ENCODE results near the gene KRT71. TPM values are rescaled to one million over a fixed set of nuclear protein-coding genes. Genes with fewer than 3 reads are reported as not detected.

The KRT71 gene
- total RNA-seq, 1 experiment from 2014 or later, result not detected

- in situ Hi-C loops (cut with HindIII; ENCODE audit: low pct_unique_long_range_greater_than_20kb, low sequenced_read_pairs), result no loop called here
Observed at GRCh38 chr12:52528641-52529143, 24.3 kb downstream of the KRT71 start.

DNA sequence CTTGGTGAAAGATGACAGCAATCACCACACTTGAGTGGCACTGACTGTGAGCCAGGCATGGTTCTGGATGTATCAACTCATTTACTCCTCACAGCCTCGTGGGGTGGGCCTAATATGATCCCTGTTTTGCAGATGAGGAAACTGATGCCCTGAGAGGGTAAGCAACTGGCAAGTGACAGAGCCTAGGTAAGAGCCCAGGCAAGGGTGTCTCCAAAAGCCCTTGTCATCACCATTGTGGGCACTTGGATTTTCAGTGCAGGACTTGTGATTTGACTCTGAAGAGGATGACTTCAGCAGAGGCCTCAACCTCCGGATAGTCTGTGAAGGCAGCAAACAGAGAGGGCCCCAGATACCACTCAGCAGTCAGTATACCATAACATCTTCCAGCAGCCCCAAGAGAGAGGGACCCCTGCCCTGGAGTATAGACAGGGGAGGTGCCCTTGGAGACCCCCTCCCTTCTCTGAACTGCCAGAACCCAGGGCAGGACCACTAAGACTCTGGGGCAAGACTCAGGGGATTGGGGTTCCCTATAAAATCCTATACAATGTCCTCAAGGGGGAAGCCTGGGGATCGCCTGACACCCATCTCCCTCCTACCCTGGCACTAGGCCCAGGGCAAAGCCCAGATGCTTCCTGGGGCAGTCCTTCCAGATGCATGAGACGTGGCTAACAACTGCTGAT lies 25.7 kb downstream of the KRT71 start:
- no peak for DNase-seq (ENCODE audit: low read depth, low spot score)
- in situ Hi-C loops (cut with HindIII; ENCODE audit: low pct_unique_long_range_greater_than_20kb, low sequenced_read_pairs), result no loop called here

More at GRCh38 chr12:52528641-52529143, 24.3 kb downstream of the KRT71 start:
- no peak for DNase-seq (ENCODE audit: low read depth, low spot score)

DNA sequence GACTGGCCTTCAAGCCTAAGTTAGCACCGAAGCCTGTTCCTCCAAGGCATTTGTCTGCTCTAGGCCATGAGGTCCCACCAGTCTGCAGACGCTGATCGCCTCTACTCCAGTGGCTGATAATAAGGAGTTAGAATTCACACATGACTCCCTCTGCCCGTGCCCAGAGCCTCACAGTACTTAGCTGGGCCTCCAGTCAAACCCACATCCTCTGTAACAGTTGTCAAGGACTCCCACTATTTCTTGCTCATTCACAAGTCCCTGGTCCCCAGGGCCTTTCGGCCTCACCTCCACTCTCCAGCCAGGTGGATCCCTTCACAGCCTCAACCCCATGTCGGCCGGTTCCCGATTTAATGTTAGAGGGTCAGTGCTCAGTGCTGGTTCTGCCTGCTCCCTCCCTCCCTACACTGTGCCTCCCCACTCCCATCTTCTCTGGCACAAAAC lies 26.4 kb downstream of the KRT71 start:
- no peak for DNase-seq (ENCODE audit: low read depth, low spot score)
- in situ Hi-C loops (cut with HindIII; ENCODE audit: low pct_unique_long_range_greater_than_20kb, low sequenced_read_pairs), result no loop called here

GRCh38 chr12:52525661-52526499 lies 27.1 kb downstream of the KRT71 start:
- in situ Hi-C loops (cut with HindIII; ENCODE audit: low pct_unique_long_range_greater_than_20kb, low sequenced_read_pairs), result no loop called here
- no peak for DNase-seq (ENCODE audit: low read depth, low spot score)

DNA sequence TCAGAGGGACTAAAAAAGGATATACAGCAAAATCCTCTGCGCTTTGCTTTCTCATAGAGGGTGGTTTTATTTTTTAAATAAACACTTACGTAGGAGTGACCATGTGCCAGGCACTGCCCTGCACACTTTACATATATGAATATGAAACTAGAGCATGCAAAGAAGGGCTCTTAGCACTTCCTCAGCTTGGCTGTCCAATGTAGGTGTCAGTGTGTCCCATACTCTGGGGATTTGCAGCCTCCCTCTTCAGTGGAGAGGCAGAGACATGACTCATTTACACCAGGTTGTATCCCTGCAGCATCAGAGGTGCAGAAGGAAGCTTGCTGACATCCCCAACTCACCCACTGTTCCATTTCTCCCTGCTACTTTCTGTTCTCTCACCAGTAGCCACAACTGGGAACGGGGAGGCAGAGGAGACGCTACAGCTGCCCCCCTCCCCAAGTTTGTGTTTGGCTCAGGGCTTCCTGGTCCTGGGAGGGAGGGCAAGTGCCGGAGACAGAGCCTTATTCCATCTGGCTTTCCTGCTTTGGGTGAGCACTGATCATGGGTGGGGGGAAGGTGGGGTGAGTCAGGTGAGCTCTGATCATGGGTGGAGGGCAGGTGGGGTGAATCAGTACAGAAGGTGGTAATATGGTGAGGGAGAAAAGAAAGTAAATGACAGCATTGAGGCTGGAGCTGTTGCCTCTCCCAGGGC lies 27.9 kb downstream of the KRT71 start:
- DNase-seq (ENCODE audit: low read depth, low spot score), result no peak
- in situ Hi-C loops (cut with HindIII; ENCODE audit: low pct_unique_long_range_greater_than_20kb, low sequenced_read_pairs), result no loop called here

GRCh38 chr12:52524241-52524897 lies 28.6 kb downstream of the KRT71 start:
- DNase-seq (ENCODE audit: low read depth, low spot score), result no peak
- in situ Hi-C loops (cut with HindIII; ENCODE audit: low pct_unique_long_range_greater_than_20kb, low sequenced_read_pairs), result no loop called here

- in situ Hi-C loops (cut with HindIII; ENCODE audit: low pct_unique_long_range_greater_than_20kb, low sequenced_read_pairs), result no loop called here
Observed at GRCh38 chr12:52523824-52524223, 29.1 kb downstream of the KRT71 start.

DNA sequence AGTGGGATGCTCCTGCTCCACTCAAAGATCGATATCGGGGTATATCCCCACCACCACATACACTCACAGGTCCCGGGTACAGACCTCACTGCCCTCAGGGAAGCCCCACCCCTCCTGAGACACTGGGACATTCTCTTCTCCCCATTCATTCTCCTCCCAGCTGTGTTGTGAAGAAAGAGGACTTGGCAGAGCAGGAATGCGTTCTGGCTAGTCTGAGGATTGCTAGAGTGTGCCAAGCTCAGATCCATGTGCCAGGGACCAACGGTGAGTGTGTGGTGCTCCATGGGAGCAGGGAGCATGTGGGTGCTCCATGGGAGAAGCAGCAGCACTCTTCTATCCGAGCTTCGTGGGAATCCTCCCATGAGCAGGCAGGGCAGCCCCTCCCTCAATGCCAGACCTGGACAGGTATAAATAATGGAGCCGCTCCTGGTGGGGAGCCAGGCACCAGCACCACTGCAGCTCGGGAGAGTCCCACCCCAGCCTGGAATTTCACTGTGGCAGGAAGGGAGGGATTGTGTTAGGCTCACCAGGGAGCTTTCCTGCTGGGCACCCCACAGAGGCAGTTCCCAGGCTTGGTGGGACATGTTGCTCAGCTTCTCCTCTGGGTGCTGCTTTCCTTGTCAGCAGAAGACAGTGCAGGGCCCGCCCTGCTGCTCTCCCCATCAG lies 30.5 kb downstream of the KRT71 start:
- no peak for DNase-seq (ENCODE audit: low read depth, low spot score)
- in situ Hi-C loops (cut with HindIII; ENCODE audit: low pct_unique_long_range_greater_than_20kb, low sequenced_read_pairs), result no loop called here

More at GRCh38 chr12:52523824-52524223, 29.1 kb downstream of the KRT71 start:
- DNase-seq (ENCODE audit: low read depth, low spot score), result no peak

DNA sequence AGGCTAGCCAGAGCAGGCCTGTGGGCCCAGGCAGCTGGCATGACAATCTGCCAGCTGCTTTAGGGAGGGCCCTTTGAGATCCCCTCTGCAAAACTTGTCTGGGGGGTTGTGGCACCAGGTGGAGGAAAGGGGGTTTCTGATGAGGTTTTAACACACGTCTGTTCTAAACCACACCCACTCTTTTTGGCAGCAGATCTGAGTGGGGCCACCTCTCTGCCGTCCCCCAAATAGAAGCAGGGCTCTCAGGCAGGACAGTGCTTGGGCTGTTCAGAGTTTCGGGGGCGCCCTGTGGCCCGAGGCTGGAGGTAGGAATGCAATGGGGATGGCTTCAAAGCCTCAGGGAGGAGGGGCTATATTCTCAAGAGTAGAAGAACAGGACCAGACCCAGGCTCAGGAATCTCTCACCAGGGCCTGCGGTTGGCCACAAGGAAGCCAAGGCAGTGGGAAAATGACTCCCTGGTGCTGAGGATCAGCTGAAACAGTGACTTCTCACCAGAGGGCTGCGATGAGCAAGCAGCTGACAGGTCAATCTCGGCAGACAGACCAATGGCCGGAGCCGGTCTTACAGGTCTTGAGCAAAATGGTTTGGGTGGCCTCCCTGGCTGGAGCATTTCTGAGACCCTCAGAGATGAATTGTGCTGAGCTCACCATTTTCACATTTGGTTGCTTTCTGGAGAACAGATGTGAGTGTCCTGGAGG lies 31.2 kb downstream of the KRT71 start:
- in situ Hi-C loops (cut with HindIII; ENCODE audit: low pct_unique_long_range_greater_than_20kb, low sequenced_read_pairs), result no loop called here
- DNase-seq (ENCODE audit: low read depth, low spot score), result no peak

DNA sequence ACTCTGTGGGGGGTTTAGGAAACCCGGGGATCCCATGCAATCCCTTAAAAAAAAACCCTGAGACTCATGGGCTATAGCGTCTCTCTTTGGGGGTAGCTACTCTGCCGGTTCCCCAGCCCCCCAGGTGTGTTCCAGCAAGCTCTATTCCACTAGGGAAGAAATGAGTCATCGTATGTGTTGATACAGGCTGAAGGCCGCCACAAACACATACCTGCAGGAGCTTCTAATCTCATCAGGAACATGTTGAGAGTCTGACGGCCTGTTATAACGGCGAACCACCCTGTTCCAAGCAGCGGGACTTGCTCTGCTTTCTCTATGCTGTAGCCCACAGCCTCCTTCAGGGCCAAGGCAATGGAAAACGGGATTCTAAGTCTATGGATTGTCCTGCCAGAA lies 31.8 kb downstream of the KRT71 start:
- no peak for DNase-seq (ENCODE audit: low read depth, low spot score)
- in situ Hi-C loops (cut with HindIII; ENCODE audit: low pct_unique_long_range_greater_than_20kb, low sequenced_read_pairs), result no loop called here

DNA sequence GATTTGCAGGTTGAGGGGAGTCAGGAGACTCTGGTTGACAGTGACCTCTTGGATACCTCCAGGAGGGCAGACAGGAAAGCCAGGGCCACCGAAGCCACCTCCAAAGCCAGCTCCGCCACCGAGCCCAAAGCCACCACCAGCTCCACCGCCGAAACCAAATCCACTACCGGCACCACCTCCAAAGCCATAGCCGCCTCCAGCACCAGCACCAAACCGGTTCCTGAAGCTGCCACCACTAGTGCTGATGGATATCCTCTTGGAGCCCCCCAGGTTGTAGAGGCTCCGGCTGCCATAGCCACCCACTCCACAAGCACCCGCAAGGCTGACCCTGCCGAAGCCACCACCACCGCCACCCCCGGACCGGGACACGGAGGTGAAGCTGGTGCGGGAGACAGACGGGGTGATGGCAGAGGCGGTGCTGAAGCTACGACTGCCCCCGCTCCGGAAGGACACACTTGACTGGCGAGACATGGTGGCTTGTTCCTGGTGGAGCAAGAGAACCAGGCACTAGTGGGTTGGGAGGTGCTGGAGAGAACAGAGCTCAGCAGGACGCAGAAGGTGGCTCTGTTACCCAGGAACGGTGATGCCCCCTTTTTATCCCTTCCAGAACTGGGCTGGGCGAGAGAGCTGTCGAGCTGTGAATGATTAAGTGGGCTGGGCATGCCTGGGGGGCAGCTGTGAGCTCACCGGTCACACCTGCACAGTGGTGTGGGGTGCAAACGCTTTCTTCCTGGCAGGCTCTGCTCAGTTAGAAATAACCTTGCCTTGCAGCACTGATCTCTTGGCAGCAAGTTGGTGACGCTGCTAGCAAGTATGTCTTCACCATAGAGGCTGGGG lies 32.9 kb downstream of the KRT71 start, which contains the start of gene KRT5:
KRT5 (minus strand) TSS at position 569 of the 837 bp plus-strand sequence; CDS start at position 471, 98 bp downstream.
- DNase-seq (ENCODE audit: low read depth, low spot score), result no peak
- in situ Hi-C loops (cut with HindIII; ENCODE audit: low pct_unique_long_range_greater_than_20kb, low sequenced_read_pairs), result no loop called here

- no peak for DNase-seq (ENCODE audit: low read depth, low spot score)
- in situ Hi-C loops (cut with HindIII; ENCODE audit: low pct_unique_long_range_greater_than_20kb, low sequenced_read_pairs), result no loop called here
Observed at GRCh38 chr12:52519387-52519703, 33.6 kb downstream of the KRT71 start.

DNA sequence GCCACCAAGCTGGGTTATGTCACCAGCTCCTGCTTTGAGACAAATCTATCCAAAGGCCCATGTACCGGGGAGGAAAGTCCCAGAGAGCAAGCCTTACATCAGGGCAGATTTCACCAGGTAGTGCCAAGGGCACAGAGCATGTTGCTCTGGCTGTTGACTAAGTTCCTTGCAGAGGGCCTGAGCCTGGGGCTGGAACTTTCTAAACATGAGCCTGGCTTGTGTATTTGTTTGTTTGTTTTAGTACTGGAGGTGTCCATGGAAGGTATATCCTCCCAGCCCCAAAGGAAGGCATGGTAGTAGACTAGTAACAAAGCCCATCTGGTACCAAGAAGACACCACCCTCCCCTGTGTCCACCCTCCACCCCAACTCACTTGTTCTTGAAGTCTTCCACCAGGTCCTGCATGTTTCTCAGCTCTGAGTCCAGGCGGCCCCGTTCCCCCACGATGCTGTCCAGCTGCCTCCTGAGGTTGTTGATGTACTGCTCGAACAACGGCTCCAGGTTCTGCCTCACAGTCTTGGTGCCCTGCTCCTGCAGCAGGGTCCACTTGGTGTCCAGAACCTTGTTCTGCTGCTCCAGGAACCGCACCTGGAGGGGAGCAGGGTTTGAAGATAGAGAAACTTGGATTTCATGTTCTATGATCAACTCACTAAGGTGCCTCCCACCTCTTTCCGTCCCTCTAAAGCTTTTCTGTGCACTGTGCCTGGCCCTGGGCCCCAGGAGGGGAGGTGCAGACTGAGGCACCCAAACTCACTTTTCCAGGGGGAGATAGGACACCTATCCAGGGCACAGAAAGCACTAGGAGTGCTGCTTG lies 34.2 kb downstream of the KRT71 start:
- no peak for DNase-seq (ENCODE audit: low read depth, low spot score)
- in situ Hi-C loops (cut with HindIII; ENCODE audit: low pct_unique_long_range_greater_than_20kb, low sequenced_read_pairs), result no loop called here

DNA sequence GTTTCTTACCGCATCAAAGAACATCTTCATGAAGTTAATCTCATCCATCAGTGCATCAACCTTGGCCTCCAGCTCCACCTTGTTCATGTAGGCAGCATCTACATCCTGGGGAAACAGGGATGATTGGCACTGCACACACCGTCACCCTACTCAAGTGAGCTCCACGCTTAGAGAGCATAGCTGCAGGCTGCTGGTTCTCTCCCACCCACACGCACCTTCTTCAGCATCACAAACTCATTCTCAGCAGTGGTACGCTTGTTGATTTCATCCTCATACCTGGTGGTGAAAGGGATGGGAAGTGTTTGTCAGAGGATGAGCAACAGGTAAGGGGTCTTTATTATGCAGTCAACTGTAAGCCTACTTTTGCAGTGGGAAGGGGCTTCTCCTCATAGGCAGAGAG lies 35.1 kb downstream of the KRT71 start:
- DNase-seq (ENCODE audit: low read depth, low spot score), result no peak

More for the DNA sequence above, 35.1 kb downstream of the KRT71 start:
- in situ Hi-C loops (cut with HindIII; ENCODE audit: low pct_unique_long_range_greater_than_20kb, low sequenced_read_pairs), result no loop called here
